H9 (cell line): ENCODE measurements around the gene NANOS2. TPM values are rescaled to one million over a fixed set of nuclear protein-coding genes. Genes with fewer than 3 reads are reported as not detected.

Source experiments
- DNase-seq: peaks from one replicate; pipeline ENCODE4 v3.0.0-alpha.2; 2017
- H2AFZ ChIP-seq: one replicate; pipeline ENCODE4 v1.6.1; 2013; ENCODE audit warnings: mild to moderate bottlenecking, low read length, control low read depth, moderate library complexity
- H2AK5ac ChIP-seq: 2 replicates; pipeline ENCODE4 v1.6.1; 2013; ENCODE audit warnings: low read length, control low read depth, mixed read lengths; ENCODE audit not compliant: insufficient read length
- H2BK120ac ChIP-seq: one replicate; pipeline ENCODE4 v1.6.1; 2013; ENCODE audit warnings: low read depth, mild to moderate bottlenecking, low read length, control low read depth, inconsistent platforms; ENCODE audit not compliant: poor library complexity, severe bottlenecking
- H2BK12ac ChIP-seq: 2 replicates; pipeline ENCODE4 v1.6.1; 2013; ENCODE audit warnings: low read length, control low read depth, mixed read lengths, low read depth; ENCODE audit not compliant: insufficient read length
- H2BK15ac ChIP-seq: 2 replicates; pipeline ENCODE4 v1.6.1; 2013; ENCODE audit warnings: low read depth, low read length, control low read depth
- H2BK20ac ChIP-seq: one replicate; pipeline ENCODE4 v1.6.1; 2013; ENCODE audit warnings: low read depth, mild to moderate bottlenecking, low read length, control low read depth, inconsistent platforms; ENCODE audit not compliant: poor library complexity, severe bottlenecking
- H2BK5ac ChIP-seq: 2 replicates; pipeline ENCODE4 v1.6.1; 2013; ENCODE audit warnings: low read length, control low read depth, mixed read lengths; ENCODE audit not compliant: insufficient read length
- H3K14ac ChIP-seq: 2 replicates; pipeline ENCODE4 v1.6.1; 2013; ENCODE audit warnings: low read length, control low read depth; ENCODE audit not compliant: insufficient read depth
- H3K18ac ChIP-seq: 2 replicates; pipeline ENCODE4 v1.6.1; 2013; ENCODE audit warnings: low read depth, mild to moderate bottlenecking, mixed read lengths, low read length, control low read depth; ENCODE audit not compliant: insufficient read length
- H3K23ac ChIP-seq: 2 replicates; pipeline ENCODE4 v1.6.1; 2013; ENCODE audit warnings: low read length, control low read depth, mixed read lengths, low read depth; ENCODE audit not compliant: insufficient read length
- H3K23me2 ChIP-seq: 2 replicates; pipeline ENCODE4 v1.6.1; 2013; ENCODE audit warnings: low read depth, mild to moderate bottlenecking, mixed read lengths, low read length, control low read depth; ENCODE audit not compliant: insufficient read length, poor library complexity, severe bottlenecking
- H3K27ac ChIP-seq: 2 replicates; pipeline ENCODE4 v1.5.1; 2013; ENCODE audit warnings: low read length, control low read depth, mixed read lengths, low read depth; ENCODE audit not compliant: insufficient read length
- H3K27me3 ChIP-seq: 2 replicates; pipeline ENCODE4 v1.6.1; 2013; ENCODE audit warnings: low read length, control low read depth, inconsistent platforms; ENCODE audit not compliant: insufficient read depth
- H3K4ac ChIP-seq: 2 replicates; pipeline ENCODE4 v1.6.1; 2013; ENCODE audit warnings: low read depth, mild to moderate bottlenecking, control low read depth, inconsistent platforms, low read length, moderate library complexity
- H3K4me1 ChIP-seq: 2 replicates; pipeline ENCODE4 v1.6.1; 2013; ENCODE audit warnings: low read length, control low read depth, inconsistent platforms; ENCODE audit not compliant: insufficient read depth
- H3K4me2 ChIP-seq: 2 replicates; pipeline ENCODE4 v1.6.1; 2013; ENCODE audit warnings: low read length, control low read depth, mixed read lengths; ENCODE audit not compliant: insufficient read length, insufficient read depth
- H3K56ac ChIP-seq: 2 replicates; pipeline ENCODE4 v1.6.1; 2013; ENCODE audit warnings: low read depth, mild to moderate bottlenecking, mixed read lengths, low read length, control low read depth; ENCODE audit not compliant: insufficient read length
- H3K79me1 ChIP-seq: 2 replicates; pipeline ENCODE4 v1.6.1; 2013; ENCODE audit warnings: low read depth, mild to moderate bottlenecking, moderate library complexity, low read length, control low read depth, inconsistent platforms; ENCODE audit not compliant: insufficient read depth, poor library complexity, severe bottlenecking
- H3K79me2 ChIP-seq: 2 replicates; pipeline ENCODE4 v1.6.1; 2013; ENCODE audit warnings: low read length, control low read depth, inconsistent platforms; ENCODE audit not compliant: insufficient read depth
- H3K9ac ChIP-seq: 2 replicates; pipeline ENCODE4 v1.6.1; 2013; ENCODE audit warnings: low read length, control low read depth, mixed read lengths; ENCODE audit not compliant: insufficient read length; ENCODE audit errors: extremely low read depth
- H3K9me3 ChIP-seq: one replicate; pipeline ENCODE4 v1.6.1; 2013; ENCODE audit warnings: low read depth, low read length, inconsistent platforms; ENCODE audit not compliant: control insufficient read depth
- H3T11ph ChIP-seq: one replicate; pipeline ENCODE4 v1.6.1; 2013; ENCODE audit warnings: mild to moderate bottlenecking, low read length, control low read depth, inconsistent platforms
- H4K20me1 ChIP-seq: one replicate; pipeline ENCODE4 v1.6.1; 2013; ENCODE audit not compliant: control insufficient read depth, insufficient read length, insufficient read depth
- H4K5ac ChIP-seq: 2 replicates; pipeline ENCODE4 v1.6.1; 2013; ENCODE audit warnings: low read depth, mild to moderate bottlenecking, mixed read lengths, low read length, control low read depth; ENCODE audit not compliant: insufficient read length
- H4K8ac ChIP-seq: replicated peaks from 2 replicates; pipeline ENCODE4 v1.6.1; 2013; ENCODE audit warnings: low read length, control low read depth, mixed read lengths, low read depth; ENCODE audit not compliant: insufficient read length
- H4K91ac ChIP-seq: 2 replicates; pipeline ENCODE4 v1.6.1; 2013; ENCODE audit warnings: low read depth, mild to moderate bottlenecking, moderate library complexity, mixed read lengths, low read length, control low read depth; ENCODE audit not compliant: insufficient read length
- H3K27ac Mint-ChIP-seq, 3 experiments: 2 replicates in 2 of 3; 3 replicates in 1 of 3; pipeline ENCODE4 v1.8.0; 2020 to 2021; ENCODE audit warnings: mixed read lengths in 3 of 3, mild to moderate bottlenecking in 1 of 3, moderate library complexity in 1 of 3
- H3K27me3 Mint-ChIP-seq: 2 replicates; pipeline ENCODE4 v1.8.0; 2021; ENCODE audit warnings: low read depth, mild to moderate bottlenecking, moderate library complexity, mixed read lengths
- H3K36me3 Mint-ChIP-seq, 3 experiments: 2 replicates in 2 of 3; 3 replicates in 1 of 3; pipeline ENCODE4 v1.8.0; 2020 to 2021; ENCODE audit warnings: low read depth in 3 of 3, mixed read lengths in 3 of 3; ENCODE audit not compliant: insufficient read depth in 1 of 3
- H3K4me1 Mint-ChIP-seq, 2 experiments: 2 replicates each; pipeline ENCODE4 v1.8.0; 2020; ENCODE audit warnings: mixed read lengths in 2 of 2
- H3K4me3 Mint-ChIP-seq, 2 experiments: 2 replicates in 1 of 2; 3 replicates in 1 of 2; pipeline ENCODE4 v1.8.0; 2020 to 2021; ENCODE audit warnings: mild to moderate bottlenecking in 2 of 2, mixed read lengths in 2 of 2, moderate library complexity in 1 of 2
- H3K9me3 Mint-ChIP-seq, 2 experiments: 2 replicates in 1 of 2; 3 replicates in 1 of 2; pipeline ENCODE4 v1.8.0; 2020; ENCODE audit warnings: mild to moderate bottlenecking in 2 of 2, mixed read lengths in 2 of 2, moderate library complexity in 1 of 2
- CTCF ChIP-seq: fragments of 200-600 bp; sonication (generic); conservative IDR thresholded peaks from 3 replicates; pipeline ENCODE4 v1.8.0; 2021; ENCODE audit warnings: antibody characterized with exemption, mild to moderate bottlenecking
- WGBS: extraction: QIAGEN DNeasy Blood & Tissue Kit; methylation state at CpG from one replicate; pipeline ENCODE4 v1.1.7; 2013; ENCODE audit warnings: missing lambda C conversion rate, low lambda C conversion rate, mixed read lengths; ENCODE audit not compliant: insufficient read length; ENCODE audit errors: extremely low coverage; 5-methylcytosine and 5-hydroxymethylcytosine counted together
- total RNA-seq: library from RNA; stranded (reverse); gene quantifications from 2 replicates; pipeline ENCODE4 v1.2.1, GENCODE V29; 2021

Gene NANOS2
- total RNA-seq, 1 experiment from 2014 or later = not detected

GRCh38 chr19:45959517-45960025 lies 45.0 kb upstream of the NANOS2 start:
- Histone ChIP-seq H3K4ac (no peak overlapping the region), H4K5ac (no peak overlapping the region), H3T11ph (no peak overlapping the region), H3K23me2 (peaks cover 2% of the 10 kb centered on the region), H2AK5ac (no peak overlapping the region), H3K27me3 (no peaks in the 10 kb centered on the region), H3K9ac (no peak overlapping the region), H4K91ac (no peak overlapping the region), H2BK5ac (no peak overlapping the region), H4K20me1 (peaks cover 3% of the 10 kb centered on the region), H3K23ac (no peak overlapping the region), H3K4me2 (no peak overlapping the region), H2BK120ac (no peak overlapping the region), H2AFZ (no peak overlapping the region), H3K4me1 (no peaks in the 10 kb centered on the region), H3K56ac (no peak overlapping the region), H2BK12ac (no peak overlapping the region), H2BK15ac (no peak overlapping the region), H2BK20ac (no peak overlapping the region), H4K8ac (no peak overlapping the region), H3K18ac (no peak overlapping the region), H3K27ac (no peak overlapping the region), H3K79me2 (no peaks in the 10 kb centered on the region), H3K79me1 (no peaks in the 10 kb centered on the region), H3K9me3 (no peaks in the 10 kb centered on the region), H3K14ac (no peak overlapping the region)
- WGBS = no CpG with 5 or more reads among the region's 8 CpGs
- peaks cover 6 to 30% (median 7%) of the 10 kb centered on the region in 3 experiments; a peak in 6 of 7 replicates for H3K36me3 Mint-ChIP-seq
- H3K4me1 Mint-ChIP-seq = peaks cover 11 to 25% of the 10 kb centered on the region in 2 experiments
- no peak for TF ChIP-seq CTCF
- 0 out of 5 replicates have a peak overlapping the region, but pooled peaks of 1 of the 2 experiments have one; percentile 41 for H3K4me3 Mint-ChIP-seq
- H3K9me3 Mint-ChIP-seq = no peaks in the 10 kb centered on the region
- peaks cover 55% of the 10 kb centered on the region for H3K27me3 Mint-ChIP-seq
- H3K27ac Mint-ChIP-seq = no peak overlapping the region; a peak in 1 of 7 replicates
- DNase-seq = no peak
